ENCODE data around the gene TBCD.

DNA sequence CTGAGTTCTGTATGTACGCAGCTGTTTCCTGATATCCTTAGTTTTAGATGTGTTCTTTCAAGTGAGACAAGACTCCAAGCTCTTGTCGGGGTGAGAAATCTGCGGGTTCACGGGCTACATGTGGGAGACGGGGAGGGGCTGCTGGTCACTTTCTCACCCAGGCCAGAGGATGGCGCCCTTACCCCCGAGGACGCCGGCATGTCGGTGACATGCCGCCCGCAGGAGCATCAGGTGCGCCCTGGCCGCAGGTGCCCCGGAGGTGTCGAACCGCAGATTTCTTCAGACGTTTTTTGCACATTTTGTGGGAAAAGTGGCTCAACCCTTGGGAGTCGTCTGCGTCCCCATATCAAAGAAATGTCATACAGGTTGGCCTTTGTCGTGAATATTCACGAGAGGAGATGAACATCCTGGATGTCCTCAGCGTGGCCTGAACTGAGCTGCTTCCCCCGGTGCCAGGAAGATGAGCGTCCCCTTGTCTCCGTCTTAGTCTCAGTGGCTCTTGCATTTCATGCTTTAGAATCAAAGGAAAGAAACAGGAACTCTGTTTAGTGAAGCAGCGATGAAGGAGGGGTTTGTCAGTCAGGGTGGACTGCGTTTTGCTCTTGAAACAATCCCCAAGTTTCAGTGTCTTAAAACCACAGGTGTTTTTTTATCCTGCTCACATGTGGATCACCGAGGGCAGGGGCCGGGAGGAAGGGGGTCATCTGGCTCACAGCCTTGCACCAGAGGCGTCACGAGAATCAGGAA lies 163.3 kb downstream of the TBCD start:
- TF ChIP-seq, protein P1, sequence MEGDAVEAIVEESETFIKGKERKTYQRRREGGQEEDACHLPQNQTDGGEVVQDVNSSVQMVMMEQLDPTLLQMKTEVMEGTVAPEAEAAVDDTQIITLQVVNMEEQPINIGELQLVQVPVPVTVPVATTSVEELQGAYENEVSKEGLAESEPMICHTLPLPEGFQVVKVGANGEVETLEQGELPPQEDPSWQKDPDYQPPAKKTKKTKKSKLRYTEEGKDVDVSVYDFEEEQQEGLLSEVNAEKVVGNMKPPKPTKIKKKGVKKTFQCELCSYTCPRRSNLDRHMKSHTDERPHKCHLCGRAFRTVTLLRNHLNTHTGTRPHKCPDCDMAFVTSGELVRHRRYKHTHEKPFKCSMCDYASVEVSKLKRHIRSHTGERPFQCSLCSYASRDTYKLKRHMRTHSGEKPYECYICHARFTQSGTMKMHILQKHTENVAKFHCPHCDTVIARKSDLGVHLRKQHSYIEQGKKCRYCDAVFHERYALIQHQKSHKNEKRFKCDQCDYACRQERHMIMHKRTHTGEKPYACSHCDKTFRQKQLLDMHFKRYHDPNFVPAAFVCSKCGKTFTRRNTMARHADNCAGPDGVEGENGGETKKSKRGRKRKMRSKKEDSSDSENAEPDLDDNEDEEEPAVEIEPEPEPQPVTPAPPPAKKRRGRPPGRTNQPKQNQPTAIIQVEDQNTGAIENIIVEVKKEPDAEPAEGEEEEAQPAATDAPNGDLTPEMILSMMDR (conservative IDR thresholded peaks at IDR 0.05; ENCODE audit: low read length), result peak; percentile 89
- TF ChIP-seq EZH2phosphoT487 (IDR thresholded peaks at IDR 0.05; ENCODE audit: borderline replicate concordance, low read depth, low read length), result no peak

Data from OCI-LY7 (cell line).